Thymus (tissue), 11 donors: ENCODE results near the gene NLRC4. TPM values are rescaled to one million over a fixed set of nuclear protein-coding genes. Genes with fewer than 3 reads are reported as not detected.

Experiments used
- DNase-seq, 9 donors: peaks; one replicate each; pipeline ENCODE4 v3.0.0-alpha.2; 2013; ENCODE audit warnings: low spot score in 9 of 9, low read depth in 6 of 9, missing footprints in 1 of 9
- H3K27ac ChIP-seq, 2 donors: one replicate each; pipeline ENCODE4 v1.5.1; 2013; ENCODE audit warnings: control low read depth in 1 of 2, low read depth in 1 of 2, low read length in 1 of 2, mild to moderate bottlenecking in 1 of 2, moderate library complexity in 1 of 2
- H3K27me3 ChIP-seq, 2 donors: one replicate each; pipeline ENCODE4 v1.5.1; 2013; ENCODE audit warnings: low read length in 1 of 2; ENCODE audit not compliant: control insufficient read depth in 2 of 2, insufficient read depth in 1 of 2
- H3K36me3 ChIP-seq, 2 donors: one replicate each; pipeline ENCODE4 v1.5.1; 2013; ENCODE audit warnings: low read length in 1 of 2, mild to moderate bottlenecking in 1 of 2, moderate library complexity in 1 of 2; ENCODE audit not compliant: control insufficient read depth in 2 of 2, insufficient read depth in 2 of 2
- H3K4me1 ChIP-seq, 2 donors: one replicate each; pipeline ENCODE4 v1.5.1; 2013; ENCODE audit warnings: low read length in 2 of 2; ENCODE audit not compliant: control insufficient read depth in 2 of 2, insufficient read depth in 2 of 2
- H3K4me3 ChIP-seq, 2 donors: one replicate each; pipeline ENCODE4 v1.5.1; 2013; ENCODE audit warnings: low read length in 2 of 2, control low read depth in 1 of 2, mild to moderate bottlenecking in 1 of 2
- H3K9me3 ChIP-seq, 2 donors: one replicate each; pipeline ENCODE4 v1.5.1; 2013; ENCODE audit warnings: low read length in 1 of 2, mild to moderate bottlenecking in 1 of 2; ENCODE audit not compliant: control insufficient read depth in 2 of 2, insufficient read depth in 1 of 2
- WGBS: extraction: QIAGEN DNeasy Blood & Tissue Kit; methylation state at CpG from one replicate; pipeline ENCODE4 v1.1.7; 2013; 5-methylcytosine and 5-hydroxymethylcytosine counted together
- polyA plus RNA-seq: library from polyadenylated mRNA; stranded (reverse); fragments of 200-250 nt; gene quantifications from one replicate; pipeline ENCODE4 v1.2.3, GENCODE V29; 2013
- total RNA-seq: library from RNA; stranded (reverse); fragments of 120-200 nt; gene quantifications from one replicate; pipeline ENCODE4 v1.2.4, GENCODE V29; 2013
- donor health status: healthy.

NLRC4 gene
- total and polyA plus RNA-seq, 2 donors, result 2.6 to 2.9 TPM

DNA sequence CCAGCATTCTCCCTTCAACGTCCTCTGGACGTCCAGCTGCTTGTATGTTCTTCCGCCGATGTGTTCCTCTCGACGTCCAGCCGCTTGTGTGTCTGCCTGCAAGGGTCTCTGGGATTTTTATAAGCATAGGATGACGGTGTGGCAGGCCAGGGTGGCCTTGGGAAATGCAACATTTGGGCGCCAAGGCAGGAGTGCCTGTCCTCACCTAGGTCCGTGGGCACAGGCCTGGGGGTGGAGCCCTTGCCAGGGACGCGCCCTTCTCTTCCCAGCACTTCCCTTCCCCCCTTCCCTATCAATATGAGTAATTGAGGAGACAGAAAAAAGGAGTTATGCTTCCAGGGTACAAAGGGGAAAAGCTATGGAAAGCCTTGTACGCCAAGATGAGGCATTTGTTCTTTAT is 6.4 kb downstream of the NLRC4 start:
- no peak overlapping the region for H3K27ac ChIP-seq
- H3K9me3 ChIP-seq, result no peaks in the 10 kb centered on the region
- no peaks in the 10 kb centered on the region for H3K4me1 ChIP-seq
- H3K4me3 ChIP-seq, result no peak overlapping the region
- no peaks in the 10 kb centered on the region for H3K27me3 ChIP-seq
- 96% methylated on average over 13 of the region's 13 CpGs for WGBS
- H3K36me3 ChIP-seq, result no peaks in the 10 kb centered on the region
- no peak for DNase-seq

DNA sequence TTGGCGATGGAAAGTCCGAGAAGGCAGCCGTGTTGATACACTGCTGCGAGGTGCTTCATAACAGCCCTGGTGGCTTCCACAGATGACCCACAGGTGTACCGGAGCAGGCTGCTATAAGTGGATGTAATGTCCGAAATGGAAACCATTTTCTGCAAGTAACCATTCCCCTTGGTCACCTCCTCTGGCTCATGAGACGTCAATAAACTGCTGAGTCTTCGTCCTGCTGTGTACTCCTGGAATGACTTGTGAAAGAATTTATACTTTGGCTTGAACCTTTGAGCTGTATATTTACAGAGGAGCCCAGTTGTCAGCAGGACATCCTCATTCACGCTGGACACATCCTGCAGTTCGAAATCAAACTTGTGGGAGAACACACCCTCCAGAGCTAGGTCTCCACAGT is 14.4 kb downstream of the NLRC4 start:
- 95% methylated on average over 10 of the region's 10 CpGs for WGBS

DNA sequence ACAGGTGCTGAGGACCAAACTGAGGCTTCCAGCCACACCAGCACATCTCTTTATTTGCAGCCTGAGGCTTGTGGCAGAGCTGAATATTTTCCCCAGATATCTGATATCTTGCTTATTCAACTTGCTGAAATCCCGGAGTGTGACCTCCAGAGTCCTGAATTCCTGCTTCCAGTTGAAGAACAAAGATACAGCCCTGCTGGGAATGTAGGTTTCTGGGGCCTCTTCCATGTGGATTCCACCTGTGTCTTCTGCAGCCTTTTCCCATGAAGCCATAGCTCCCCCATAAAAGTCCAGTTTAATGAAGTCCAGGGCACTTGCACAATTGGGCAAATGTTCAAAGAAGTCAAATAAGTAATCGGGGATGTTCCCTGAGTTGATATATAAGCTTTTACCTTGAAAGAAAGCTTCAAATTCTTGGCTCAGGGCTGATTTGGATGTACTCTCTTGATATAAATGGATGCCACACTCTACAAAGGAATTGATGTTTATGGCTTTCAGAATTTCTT is 14.9 kb downstream of the NLRC4 start:
- H3K4me1 ChIP-seq, result no peaks in the 10 kb centered on the region
- DNase-seq, result no peak
- no peaks in the 10 kb centered on the region for H3K27me3 ChIP-seq
- H3K9me3 ChIP-seq, result no peaks in the 10 kb centered on the region
- H3K4me3 ChIP-seq, result no peak overlapping the region
- H3K36me3 ChIP-seq, result no peaks in the 10 kb centered on the region
- WGBS, result 89% methylated on average over 2 of the region's 2 CpGs
- H3K27ac ChIP-seq, result no peak overlapping the region

More for the DNA sequence above, 14.4 kb downstream of the NLRC4 start:
- H3K9me3 ChIP-seq, result no peaks in the 10 kb centered on the region
- H3K36me3 ChIP-seq, result no peaks in the 10 kb centered on the region
- no peak for DNase-seq
- H3K4me3 ChIP-seq, result no peak overlapping the region
- H3K27ac ChIP-seq, result no peak overlapping the region
- H3K4me1 ChIP-seq, result no peaks in the 10 kb centered on the region
- no peaks in the 10 kb centered on the region for H3K27me3 ChIP-seq

DNA sequence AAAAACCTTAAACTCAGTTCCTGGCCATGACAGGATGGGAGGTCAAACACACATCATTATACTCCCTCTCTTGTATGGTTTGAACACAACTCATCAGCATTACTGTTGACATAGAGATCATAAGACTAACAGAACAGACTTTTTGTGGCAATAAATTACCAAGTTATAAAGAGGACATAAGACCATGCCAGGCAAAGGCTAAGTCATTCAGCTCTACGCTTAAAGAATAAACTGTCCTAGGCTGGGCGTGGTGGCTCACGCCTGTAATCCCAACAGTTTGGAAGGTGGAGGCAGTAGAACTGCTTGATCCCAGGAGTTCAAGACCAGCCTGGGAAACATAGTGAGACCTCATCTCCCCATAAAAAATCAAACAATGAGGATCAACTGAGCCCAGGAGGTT is 16.4 kb downstream of the NLRC4 start:
- 97% methylated on average over 3 of the region's 3 CpGs for WGBS
- no peaks in the 10 kb centered on the region for H3K36me3 ChIP-seq

DNA sequence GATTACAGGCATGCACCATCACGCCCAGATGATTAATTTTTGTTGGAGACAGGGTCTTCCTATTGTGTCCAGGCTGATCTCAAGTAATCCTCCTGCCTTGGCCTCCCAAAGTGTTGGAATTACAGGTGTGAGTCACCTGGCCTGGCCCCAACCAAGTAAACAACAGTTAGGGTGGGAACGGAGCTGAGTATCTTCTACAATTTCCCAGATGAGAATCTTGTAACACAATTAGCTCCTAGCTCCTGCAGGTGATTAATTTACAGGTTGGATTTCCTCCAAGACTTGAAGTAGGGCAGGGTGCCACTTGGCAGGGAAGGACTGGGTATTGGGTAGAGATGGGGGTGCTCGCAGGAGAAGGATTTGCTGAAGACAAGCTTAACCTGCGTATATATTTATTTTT is 17.8 kb downstream of the NLRC4 start:
- WGBS, result 96% methylated on average over 4 of the region's 4 CpGs

More for the DNA sequence above, 16.4 kb downstream of the NLRC4 start:
- Histone ChIP-seq H3K4me3 (no peak overlapping the region), H3K27me3 (no peaks in the 10 kb centered on the region), H3K27ac (no peak overlapping the region), H3K4me1 (no peaks in the 10 kb centered on the region), H3K9me3 (no peaks in the 10 kb centered on the region)
- no peak for DNase-seq

DNA sequence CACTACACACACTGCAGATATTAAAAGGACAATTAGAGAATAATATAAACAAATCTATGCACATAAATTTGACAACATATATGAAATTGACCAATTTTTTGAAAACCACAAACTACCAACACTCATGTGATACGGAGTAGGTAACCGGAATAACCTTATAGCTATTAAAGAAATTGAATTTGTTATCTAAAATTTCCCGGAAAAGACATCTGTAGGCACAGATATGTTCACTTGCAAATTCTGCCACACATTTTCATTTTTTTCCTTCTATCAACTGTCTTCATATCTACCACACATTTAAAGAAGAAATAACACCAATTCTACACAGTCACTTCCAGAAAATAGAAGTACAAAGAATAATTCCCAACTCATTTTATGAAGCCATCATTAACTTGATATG is 22.4 kb downstream of the NLRC4 start:
- Histone ChIP-seq H3K4me1 (no peaks in the 10 kb centered on the region), H3K27me3 (no peaks in the 10 kb centered on the region), H3K36me3 (no peaks in the 10 kb centered on the region), H3K4me3 (no peak overlapping the region), H3K27ac (no peak overlapping the region), H3K9me3 (no peaks in the 10 kb centered on the region)
- DNase-seq, result no peak
- WGBS, result 97% methylated on average over 3 of the region's 3 CpGs

More for the DNA sequence above, 17.8 kb downstream of the NLRC4 start:
- no peak overlapping the region for H3K27ac ChIP-seq
- H3K9me3 ChIP-seq, result no peaks in the 10 kb centered on the region
- H3K27me3 ChIP-seq, result no peaks in the 10 kb centered on the region
- DNase-seq, result no peak
- no peak overlapping the region for H3K4me3 ChIP-seq
- H3K4me1 ChIP-seq, result no peaks in the 10 kb centered on the region
- no peaks in the 10 kb centered on the region for H3K36me3 ChIP-seq

DNA sequence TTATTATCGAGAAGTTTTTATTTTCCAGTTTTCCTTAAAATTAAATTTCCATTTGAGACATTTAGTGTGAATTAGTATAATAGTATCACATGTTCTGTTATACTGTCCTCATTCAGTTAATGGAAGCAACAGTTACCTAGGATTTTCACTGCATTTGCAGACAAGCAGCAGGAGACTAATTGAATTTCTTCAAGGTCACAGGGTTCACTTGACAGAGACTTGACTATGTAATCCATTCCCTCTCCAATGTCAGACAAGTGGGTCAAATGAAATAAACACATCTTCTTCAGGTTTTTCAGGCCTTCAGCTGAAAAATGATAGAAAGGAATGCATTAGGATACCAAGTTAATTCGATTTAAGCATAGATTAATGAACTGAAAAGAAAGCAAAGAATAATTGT is 26.7 kb downstream of the NLRC4 start:
- H3K36me3 ChIP-seq, result no peaks in the 10 kb centered on the region
- H3K27ac ChIP-seq, result no peak overlapping the region
- no peaks in the 10 kb centered on the region for H3K27me3 ChIP-seq
- no peaks in the 10 kb centered on the region for H3K4me1 ChIP-seq
- H3K4me3 ChIP-seq, result no peak overlapping the region
- DNase-seq, result no peak
- H3K9me3 ChIP-seq, result no peaks in the 10 kb centered on the region
- WGBS, result 92% methylated on average over 2 of the region's 2 CpGs

DNA sequence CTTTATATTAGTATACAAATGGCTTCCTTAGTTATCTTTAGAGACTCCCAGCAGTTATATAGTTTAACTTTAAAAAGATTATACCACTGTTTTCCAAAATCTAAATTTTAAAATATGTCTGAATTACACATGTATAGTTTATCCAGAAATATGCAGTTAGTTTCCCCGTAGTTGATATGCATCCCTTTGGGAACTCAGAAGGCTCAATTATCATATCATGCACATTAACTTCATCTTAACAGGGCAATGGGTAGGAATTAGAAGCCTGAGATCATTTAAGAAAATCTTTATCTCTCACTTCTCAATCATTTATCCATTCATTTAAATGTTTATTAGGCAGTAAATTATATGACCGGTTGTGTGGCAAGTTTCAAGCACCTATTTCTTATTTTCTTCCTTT is 27.2 kb downstream of the NLRC4 start:
- H3K27ac ChIP-seq, result no peak overlapping the region
- WGBS, result 98% methylated on average over 2 of the region's 2 CpGs

DNA sequence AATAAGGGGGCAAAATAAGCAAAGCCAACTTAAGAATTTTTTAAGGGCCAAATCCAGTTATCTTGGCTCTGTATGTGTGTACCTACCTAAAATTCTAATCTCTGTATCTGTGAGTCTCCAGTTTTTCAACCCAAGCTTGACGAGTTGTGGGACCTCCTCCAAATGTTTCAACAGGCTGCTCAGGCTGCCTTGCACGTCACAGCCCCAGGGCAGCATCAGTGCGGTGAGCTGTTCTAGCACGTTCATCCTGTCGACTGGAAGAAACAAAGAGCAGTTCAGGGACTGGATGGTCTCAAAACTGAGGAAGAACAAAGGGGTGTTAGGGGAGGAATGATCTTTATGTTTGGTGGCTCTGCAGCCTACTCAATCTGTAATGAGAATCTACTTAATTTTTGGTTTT is 29.4 kb downstream of the NLRC4 start:
- H3K9me3 ChIP-seq, result no peaks in the 10 kb centered on the region
- WGBS, result 94% methylated on average over 5 of the region's 5 CpGs
- H3K27ac ChIP-seq, result no peak overlapping the region
- H3K4me1 ChIP-seq, result no peaks in the 10 kb centered on the region
- DNase-seq, result no peak
- no peaks in the 10 kb centered on the region for H3K27me3 ChIP-seq
- H3K36me3 ChIP-seq, result no peaks in the 10 kb centered on the region
- H3K4me3 ChIP-seq, result no peak overlapping the region

More for the DNA sequence above, 27.2 kb downstream of the NLRC4 start:
- H3K9me3 ChIP-seq, result no peaks in the 10 kb centered on the region
- DNase-seq, result no peak
- no peaks in the 10 kb centered on the region for H3K27me3 ChIP-seq
- no peaks in the 10 kb centered on the region for H3K36me3 ChIP-seq
- no peak overlapping the region for H3K4me3 ChIP-seq
- H3K4me1 ChIP-seq, result no peaks in the 10 kb centered on the region

DNA sequence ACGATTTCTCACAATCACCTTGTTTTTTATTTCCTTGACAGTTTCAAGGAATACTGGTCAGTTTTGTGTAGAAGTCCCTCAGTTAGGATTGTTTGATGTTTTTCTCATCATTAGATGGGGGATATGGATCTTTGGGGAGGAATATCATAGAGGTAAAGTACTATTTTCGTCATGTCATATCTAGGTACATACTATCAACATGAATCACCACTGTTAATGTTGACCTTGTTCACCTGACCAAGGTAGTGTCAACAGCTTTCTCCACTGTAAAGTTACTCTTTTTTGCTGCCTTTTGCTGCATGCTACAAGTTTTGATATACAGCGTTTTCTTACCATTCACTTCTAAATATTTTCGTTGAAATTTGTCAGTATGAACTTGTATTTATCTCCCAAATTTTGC is 32.7 kb downstream of the NLRC4 start:
- WGBS, result 98% methylated on average over 4 of the region's 4 CpGs
- DNase-seq, result no peak
- peaks cover 0 to under 1% of the 10 kb centered on the region in 2 donors for H3K36me3 ChIP-seq
- H3K4me1 ChIP-seq, result no peaks in the 10 kb centered on the region
- no peak overlapping the region for H3K27ac ChIP-seq
- no peaks in the 10 kb centered on the region for H3K27me3 ChIP-seq
- no peaks in the 10 kb centered on the region for H3K9me3 ChIP-seq
- H3K4me3 ChIP-seq, result no peak overlapping the region
